Stimulated activated CD4-positive, alpha-beta T cell treated with anti-CD3 and anti-CD28 coated beads, Interleukin-15, amount 100 ng/mL, for 48 hours (primary cell): Measurements from ENCODE around the gene YWHAQ.
A peak's percentile ranks its signal among the peaks of the same experiment; 100 is the strongest.
"Not testable (repeated sequence)": the region's sequence is repeated elsewhere in the genome, so short reads cannot be mapped to it uniquely, and the experiment has no call there.

ENCODE experiments used
- DNase-seq, 2 donors: peaks; one replicate each; pipeline ENCODE4 v3.0.0-alpha.2; 2020; ENCODE audit warnings: low read depth in 2 of 2

The YWHAQ gene

DNA sequence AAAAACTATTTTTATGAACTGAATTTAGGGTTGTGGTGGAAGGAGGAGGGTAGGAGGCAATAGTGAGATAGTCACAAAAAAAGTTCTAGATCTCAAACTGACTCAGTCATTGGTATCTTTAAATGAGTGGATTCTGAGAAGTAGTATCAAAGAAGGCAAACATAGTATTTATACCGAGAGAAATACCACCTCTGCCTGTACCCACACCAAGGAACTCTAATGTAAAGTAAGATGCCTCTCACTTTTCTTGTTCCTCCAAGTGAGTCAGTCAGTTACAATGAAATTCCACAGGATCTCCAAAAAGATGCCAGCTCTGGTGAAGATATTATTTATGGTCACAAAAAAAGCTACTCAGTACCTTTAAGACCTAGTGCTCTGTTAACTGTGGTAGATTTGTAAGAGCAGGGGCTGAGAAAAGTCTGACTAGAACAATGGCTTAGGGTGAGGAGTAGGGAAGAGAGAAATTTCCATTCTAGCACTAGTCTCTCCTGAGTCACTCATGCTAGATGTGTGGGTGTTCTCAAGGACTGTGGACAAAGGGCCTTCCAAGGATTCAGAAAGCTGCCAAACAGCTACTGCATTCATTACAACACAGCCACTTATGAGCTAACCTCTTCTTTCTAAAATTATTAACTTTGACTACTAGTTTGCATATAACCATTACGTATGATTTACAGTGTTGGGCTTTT, 36.3 kb downstream of the YWHAQ start:
- no peak for DNase-seq

DNA sequence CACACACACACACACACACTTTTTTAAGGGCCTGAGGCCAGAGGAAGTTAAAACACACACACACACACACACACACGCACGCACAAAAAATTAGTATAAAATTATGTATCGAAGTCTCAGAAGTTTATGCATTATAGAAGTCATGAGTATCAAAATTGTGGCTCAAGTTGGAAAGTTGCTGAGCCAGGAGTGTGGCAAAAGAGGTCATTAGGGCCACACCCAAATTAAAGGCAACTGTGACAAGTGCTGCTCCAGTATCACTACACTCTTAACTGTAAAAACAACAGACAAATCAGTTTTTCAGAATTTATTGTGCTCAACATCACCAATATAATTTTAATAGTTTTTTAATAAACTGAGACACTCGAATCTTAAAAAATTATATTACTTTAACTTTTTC, 36.9 kb downstream of the YWHAQ start:
- no peak for DNase-seq

DNA sequence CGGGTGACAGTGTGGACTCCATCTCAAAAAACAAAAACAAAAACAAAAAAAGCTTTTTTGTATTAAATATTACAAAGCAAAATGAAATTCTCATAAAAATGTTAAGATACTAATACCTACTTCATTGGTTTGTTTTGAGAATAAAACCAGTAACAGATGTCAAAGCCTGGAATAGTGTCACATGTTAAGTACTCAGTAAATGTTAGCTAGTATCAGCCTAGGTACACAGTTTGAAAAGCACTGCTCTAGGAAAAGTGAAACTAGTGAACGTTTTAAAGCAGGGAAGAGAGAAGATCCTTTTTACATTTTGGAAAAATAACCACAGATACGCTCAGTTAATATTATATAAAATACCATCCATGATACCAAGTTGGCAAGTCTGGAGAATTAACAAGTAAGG, 38.1 kb downstream of the YWHAQ start:
- no peak for DNase-seq

DNA sequence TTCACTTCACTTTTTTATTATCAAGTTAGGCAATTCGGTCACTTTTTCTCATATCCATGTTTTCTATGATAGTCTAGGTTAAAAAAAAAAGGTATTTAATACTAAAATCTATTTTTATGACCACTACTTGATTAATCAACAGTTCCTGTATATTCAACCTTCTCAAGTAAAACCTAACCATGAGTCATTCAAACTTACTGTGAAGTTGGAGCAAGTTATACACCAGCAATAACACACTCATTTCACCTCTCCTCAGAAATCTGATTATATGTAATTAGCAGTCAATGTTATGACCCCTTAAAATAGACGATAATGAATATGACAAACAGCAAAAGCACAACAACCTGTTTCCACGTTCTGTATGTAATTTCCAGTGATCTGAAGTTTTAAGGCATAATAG, 40.2 kb downstream of the YWHAQ start:
- no peak for DNase-seq

DNA sequence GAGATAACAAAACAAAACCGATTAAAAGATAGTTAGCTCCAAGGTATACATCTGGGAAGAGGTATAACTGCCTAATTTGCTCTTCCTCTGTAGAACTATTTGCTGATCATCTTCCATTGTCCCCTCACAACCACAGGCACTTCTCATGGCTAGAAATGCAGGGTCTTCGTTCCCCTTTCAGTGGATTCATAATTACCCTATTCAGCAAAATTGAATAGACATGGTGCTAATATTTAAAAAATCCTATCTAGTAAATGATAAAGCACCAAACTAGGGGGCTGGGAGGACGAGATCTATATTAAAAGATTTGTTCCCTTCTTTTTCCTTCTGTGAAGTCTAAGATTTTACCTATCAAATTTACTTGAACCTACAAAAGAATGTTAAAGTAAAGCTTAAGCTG, 44.3 kb downstream of the YWHAQ start:
- DNase-seq: no peak

DNA sequence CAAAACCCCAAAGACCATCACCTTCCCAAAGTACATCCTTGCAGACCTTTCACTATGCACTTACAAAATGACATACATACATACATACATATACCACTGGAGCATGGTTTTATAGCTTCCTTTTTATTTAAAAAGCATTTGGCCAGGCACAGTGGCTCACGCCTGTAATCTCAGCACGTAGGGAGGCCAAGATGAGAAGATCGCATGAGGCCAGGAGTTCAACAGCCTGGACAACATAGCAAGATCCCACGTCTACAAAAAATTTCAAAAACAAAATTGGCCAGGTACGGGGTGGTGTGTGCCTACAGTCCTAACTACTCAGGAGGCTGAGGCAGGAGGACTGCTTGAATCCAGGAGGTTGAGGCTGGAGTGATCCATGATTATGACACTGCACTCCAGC, 45.3 kb downstream of the YWHAQ start:
- DNase-seq: no peak

DNA sequence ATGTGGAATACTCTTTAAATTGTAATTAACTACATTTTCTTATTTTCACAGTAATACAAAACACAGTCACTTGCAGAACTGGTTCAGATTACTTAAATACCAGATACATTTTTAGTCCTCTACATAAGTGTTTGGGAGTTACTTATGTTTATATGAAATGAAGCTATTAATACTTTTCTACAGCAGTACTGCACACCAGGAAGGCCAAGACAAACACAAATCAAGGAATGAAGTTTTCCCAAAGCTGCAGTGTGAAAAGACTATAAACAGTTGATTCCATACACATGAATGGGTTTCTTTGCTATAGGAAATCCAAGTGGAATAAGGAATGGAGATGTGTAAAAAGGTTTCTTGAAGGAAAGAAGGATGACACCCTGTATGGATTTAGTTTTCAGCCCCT, 45.9 kb downstream of the YWHAQ start:
- DNase-seq: not testable (repeated sequence)

DNA sequence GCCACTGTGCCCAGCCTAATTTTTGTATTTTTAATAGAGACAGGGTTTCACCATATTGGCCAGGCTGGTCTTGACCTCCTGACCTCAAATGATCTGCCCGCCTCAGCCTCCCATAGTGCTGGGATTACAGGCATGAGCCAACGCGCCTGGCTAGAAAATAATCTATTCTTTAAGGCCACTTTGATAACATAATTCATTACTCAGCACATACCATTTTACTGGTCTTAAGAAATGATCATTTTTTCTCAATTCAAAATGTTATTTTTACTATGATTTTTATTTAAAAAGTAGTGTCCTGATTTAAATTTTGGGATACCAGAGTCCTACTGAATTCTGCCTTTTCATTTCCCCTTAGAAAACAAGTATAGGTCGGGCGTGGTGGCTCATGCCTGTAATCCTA, 48.2 kb downstream of the YWHAQ start:
- no peak for DNase-seq

DNA sequence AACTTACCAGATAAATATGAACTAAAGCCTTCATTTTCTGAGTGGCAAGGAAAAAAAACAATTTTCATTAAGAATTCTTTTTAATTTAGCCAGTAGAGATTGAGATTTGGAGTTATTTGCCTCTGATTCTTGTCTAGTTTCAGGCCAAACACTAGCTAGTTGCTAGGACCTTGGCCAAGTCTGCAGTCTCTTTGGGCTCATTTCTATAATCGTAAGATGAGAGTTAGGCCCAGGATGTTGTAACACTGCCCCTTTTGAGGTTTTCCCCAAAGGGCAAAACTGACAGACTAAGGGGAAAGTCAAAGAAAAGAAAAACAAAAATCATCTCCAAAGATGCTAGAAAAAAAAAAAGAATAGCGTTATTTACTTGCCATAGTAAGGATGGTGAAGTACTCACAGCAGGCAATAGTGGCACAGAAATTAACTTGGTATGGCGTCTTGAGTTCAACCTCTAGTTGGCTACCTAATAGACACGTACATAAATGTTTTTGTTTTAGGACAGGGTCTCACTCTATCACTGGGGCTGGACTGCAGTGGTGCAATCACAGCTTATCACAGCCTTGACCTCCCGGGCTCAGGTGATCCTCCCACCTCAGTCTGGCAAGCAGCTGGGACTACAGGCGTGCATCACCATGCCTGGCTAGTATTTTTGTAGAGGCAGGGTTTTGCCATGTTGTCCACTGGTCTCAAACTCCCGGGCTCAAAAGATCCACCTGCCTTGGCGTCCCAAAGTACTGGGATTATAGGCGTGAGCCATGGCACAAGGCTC, 52.1 kb downstream of the YWHAQ start:
- DNase-seq: no peak

DNA sequence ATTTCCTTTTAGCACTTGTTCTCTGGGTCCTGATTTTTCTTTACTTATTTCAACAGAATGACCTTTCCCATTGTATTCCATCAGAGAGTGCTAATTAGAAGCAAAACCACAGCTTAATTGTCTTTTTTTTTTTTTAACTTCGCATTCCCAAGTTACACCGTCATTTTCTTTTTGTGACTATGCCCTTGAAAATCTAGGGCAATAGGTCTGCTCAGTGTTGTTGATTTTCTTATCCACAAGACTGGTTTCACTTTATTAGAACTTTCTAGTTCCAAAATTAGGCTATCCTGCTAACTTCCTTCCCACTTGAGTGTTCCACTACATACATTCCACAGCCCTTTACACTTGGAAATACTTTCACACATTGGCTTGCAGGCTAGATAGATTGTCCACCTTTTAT, 56.5 kb downstream of the YWHAQ start:
- DNase-seq: no peak

DNA sequence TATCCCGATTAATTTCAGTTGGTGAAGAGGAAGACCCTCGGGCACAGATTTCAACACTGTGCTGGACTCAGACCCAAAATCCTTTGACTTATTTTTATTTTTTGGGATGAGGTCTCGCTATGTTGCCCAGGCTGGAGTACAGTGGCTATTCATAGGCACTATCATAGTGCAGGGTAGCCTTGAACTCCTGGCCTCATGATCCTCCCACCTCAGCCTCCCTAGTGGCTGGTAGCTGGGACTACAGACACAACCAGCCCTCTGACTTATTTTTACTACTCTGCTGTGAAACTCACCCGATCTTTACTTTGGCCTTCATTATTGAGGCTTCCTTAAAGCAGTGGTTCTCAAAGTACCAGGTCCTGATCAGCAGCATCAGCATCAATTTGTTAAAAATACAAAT, 57.0 kb downstream of the YWHAQ start:
- DNase-seq: no peak

DNA sequence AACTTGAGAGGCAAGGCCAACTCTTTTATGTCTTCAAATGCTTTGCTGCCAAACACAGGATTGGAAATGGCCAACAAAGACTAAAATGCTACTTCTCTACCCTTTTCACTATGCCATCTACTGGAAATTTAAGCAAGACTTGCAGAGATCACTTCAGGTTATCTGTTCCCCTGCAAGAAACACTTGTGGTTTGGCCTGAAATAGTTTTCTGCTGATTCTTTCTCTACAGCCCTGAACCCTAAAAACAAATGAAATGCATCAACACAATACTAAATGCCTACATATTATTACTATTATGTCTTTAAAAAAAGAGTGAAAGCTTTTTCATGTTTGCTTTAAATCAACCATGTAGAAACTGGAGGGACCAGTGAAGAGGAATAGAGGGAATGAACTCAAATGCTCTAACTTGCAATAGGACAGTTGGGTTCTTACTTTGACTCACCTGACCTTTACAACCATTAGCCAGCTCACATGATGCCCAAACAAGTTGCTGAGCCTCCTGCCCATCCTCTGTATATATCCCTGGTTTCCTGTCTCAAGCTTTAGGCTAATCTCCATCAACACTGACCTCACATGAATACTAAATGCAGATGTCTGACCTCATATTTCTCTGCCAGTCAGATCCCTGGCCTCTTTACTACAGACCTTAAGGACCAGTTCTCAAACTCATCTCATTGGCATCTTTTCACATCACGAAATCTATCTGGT, 57.6 kb downstream of the YWHAQ start:
- DNase-seq: no peak

DNA sequence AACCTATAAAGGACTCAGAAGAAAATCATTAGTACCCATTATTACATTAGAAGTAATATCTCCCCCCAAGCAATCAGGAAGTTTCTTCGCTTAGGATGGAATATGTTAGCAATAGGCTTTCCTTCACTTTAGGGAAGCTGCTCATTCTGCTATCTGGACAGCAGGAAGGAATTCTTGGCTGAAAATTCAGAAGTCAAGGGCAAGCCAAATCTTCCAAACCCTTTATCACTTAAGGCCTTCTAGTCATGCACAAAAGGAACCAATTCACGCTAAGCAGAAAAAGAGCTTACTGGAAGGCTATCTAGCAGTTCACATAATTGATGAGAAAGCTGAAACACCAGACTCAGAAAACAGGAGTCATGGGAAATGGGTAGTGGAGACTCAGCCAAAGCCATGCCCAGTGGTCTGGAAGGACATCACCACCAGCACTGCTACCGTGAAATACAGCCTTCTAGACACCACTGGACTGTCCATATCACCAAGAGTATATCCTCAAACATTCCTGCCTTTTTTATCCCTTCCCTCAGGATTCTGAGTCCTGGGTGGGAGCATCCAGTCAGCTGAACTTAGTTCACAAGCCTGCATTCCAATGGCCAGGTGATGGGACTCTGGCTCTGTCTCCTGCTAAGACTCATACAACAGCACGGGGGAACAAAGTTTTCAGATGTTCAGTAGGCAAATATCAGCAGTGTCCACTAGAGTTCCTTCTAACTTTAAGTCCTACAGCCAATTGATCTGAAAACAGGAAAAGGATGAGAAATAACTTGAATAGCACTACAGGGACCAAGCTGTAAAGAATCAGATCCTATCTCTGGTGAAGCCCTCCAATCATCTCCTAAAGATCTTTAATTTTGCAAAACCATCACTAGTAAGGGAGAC, 60.4 kb downstream of the YWHAQ start:
- no peak for DNase-seq

DNA sequence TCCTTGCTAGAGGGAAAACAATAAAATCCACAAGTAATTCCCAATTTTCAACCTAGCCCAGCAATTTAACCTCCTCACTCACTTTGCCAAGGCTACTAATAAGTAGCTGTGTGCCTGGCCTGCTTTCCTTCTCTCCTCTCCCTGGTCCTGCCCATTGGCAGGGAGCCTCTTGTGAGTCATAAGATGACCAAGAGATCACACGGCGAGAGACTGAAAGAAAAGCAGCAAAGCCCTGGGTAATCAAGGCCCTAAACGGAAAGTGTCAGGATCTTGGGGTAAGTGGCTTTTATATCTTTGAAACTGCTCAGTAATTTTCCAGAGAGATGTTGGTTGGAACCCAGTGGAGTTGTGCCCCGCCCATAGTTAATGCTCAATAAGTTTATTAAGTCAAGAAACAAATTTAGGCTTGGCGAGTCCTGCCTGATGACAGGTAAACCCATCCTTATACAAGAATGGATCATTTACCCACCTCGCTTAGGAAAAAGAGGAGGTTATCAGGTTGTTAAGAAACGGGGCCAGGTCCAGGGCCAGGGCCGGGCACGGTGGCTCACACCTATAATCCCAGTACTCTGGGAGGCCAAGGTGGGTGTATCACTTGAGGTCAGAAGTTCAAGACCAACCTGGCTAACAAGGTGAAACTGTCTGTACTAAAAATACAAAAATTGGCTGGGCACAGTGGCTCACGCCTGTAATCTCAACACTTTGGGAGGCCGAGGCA, 65.2 kb downstream of the YWHAQ start:
- no peak for DNase-seq

DNA sequence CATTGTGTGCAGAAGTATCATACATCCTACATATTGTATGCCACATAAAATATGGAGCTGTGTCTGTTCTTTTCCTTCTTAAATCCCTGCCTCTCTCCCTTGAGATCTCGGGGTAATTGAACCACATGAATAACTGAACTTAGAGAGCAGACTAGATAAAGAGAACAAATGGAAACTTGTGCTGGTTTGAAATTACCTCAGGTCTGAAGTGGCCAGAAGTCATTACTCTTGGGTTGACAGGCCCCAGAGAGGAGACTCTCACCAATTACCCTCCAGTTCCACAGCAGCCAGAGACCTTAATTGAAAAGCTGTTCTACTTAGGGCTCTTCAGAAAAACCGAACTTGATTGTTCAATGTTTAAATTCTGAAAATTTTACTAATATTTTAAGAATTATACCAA, 70.2 kb downstream of the YWHAQ start:
- DNase-seq: no peak

DNA sequence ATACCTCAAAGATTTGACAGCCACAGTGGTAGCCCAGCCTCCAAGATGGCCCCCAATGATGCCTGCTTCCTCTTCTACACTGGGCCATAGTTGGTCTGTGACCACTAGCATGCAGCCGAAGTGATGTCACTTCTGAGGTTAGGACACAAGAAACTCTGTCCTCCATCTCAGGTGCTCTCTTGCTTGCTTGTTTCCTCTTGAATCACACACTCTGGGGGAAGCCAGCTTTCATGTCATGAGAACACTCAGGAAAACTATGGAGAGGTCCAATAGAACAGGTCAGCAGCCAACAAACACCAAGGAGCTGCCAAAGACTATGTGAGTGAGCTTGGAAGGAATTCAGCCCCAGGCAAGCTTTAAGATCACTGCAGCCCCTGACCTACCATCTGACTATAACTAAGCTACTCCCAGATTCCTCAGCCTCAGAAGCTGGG, 71.8 kb downstream of the YWHAQ start:
- no peak for DNase-seq

DNA sequence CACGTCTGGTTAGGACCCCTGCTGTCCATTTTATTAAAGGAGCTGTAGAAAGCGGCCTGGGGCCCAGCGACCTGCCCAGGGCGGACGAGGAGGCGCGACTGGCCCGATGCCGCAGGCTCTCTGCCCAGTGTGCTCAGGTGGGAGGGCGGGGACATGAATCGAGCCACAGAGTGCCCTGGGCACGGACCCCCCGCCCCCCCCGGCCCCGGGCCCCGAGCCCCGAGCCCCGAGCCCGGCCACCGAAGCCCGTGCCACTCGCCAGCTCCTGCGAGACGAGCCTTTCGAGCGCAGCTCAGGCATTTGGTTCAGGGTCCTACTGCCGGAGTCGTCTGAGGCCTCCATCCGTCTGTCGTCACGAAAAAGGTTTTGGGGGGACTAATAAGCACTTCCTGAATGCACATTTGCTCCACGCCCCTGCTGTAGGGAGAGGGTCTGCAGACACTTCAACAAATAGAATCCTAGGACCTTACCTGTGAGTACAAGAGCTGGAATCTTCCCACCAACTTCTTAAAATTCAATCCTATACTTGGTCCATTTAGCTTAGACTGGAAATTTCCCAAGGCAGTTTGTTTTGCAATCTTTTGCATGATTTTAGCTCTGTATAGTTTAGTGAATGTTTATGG, 74.6 kb downstream of the YWHAQ start:
- peak in 1 of 2 donors; percentile 15 for DNase-seq

DNA sequence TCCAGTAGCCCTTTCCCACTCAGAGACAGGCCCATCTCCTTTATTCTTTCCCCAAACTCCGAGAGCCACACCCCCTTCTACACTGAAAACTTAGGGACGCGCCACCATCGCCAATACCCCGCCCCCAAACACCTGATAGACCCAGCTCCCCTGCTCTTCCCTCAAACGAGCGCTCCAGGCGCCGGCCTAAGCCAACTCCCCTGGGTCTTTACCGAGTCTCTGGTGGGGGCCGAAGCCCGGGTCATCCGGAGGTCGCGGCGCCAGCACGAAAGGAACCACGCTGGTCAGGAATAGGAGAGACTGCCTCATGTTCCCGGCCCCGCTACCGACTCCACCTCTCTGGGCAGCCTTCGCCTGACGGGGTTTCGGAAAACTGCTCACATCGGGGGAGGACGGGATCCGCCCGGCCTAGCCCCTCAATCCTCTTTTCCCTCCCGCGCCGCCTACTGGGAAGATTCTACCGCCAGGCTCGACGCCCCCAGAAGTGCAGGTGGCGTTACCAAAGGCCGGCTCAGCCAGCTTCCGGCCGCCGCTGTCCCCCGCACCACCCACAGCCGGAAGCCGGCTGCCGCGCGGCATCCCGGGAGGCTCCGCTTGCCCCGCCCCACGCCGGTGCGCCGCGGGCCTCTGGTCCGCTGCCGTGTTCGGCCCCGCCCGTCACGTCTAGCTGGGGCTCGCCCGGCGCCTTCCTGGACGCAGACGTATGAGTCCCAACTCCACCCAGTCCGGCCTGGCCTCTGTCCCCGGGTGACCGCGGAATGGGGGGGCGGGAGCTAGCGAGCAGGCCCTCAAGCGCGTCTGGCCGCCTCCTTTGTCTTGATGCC, 75.3 kb downstream of the YWHAQ start, which contains the start of gene ADAM17:
Gene ADAM17 (minus strand): TSS at position 534 of the 824 bp plus-strand sequence. CDS start 225 bp downstream, at position 309.
- DNase-seq: peak; percentile 71 to 86

DNA sequence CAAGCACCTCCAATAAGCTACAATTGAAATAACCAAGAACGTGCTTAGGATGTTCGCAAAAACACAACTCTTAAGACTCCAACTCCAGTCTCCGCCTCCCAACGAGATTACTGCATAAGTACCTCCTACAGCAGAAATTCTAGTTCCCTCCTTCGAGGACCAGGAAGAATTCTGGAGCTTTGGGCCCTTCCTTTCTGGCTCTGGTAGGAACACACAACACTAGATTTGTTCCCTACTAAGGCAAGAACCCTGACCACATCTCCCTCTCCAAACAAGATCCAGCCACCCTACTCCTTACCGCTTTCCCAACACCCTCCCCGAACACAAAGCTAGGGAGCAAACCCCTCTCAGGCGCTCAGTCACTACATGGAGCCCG, 75.9 kb downstream of the YWHAQ start:
- DNase-seq: peak in 1 of 2 donors; percentile 8
